ENCODE results near the gene TMEM92.

DNA sequence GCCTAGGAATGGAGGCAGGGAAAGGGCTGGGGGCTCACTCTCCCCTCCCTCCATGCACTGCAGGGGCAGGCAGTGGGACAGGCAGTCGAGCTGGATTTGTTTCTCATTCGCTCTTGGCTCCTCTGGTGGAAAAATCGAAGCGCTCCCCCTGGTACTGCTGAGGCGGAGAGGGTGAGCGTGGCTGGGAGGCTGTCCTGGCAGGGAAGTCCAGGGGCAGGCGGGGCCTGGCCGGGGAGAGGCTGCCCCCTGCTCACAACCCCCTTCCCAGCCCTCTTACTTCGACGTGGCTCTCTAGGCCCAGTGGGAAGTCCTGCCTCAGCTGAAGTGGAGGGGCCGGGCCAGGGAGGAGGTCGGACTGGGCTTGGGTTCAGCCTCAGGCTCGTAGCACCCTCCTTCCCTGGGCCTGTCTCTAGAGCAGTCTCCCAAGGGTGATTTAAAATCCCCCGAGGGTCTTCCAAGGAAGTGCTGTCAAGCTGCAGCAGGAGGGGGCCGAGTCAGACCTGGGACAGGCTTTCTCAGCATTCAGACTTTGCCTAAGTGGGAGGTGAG is 16.5 kb upstream of the TMEM92 start:
- TF ChIP-seq POLR2AphosphoS5 (IDR thresholded peaks at IDR 0.05; ENCODE audit: low read depth, low read length) (no peak), HDAC6 (IDR thresholded peaks at IDR 0.05; ENCODE audit: low read depth, low read length) (no peak), ZNF24 (IDR thresholded peaks at IDR 0.05) (no peak), STAT5B (CRISPR knock-in tag; IDR thresholded peaks at IDR 0.05) (no peak), POLR2A (IDR thresholded peaks at IDR 0.05; ENCODE audit: insufficient read depth in 1 of 2, low read depth in 2 of 2, low read length in 2 of 2) (no peak), EZH2 (conservative IDR thresholded peaks at IDR 0.05; ENCODE audit: low read depth, low read length) (no peak), YY1 (IDR thresholded peaks at IDR 0.05; ENCODE audit: insufficient read depth, insufficient replicate concordance, low read depth, low read length) (no peak), ZNF317 (CRISPR knock-in tag; IDR thresholded peaks at IDR 0.05) (no peak), NBN (conservative IDR thresholded peaks at IDR 0.05) (no peak)
- TF ChIP-seq, protein P1, sequence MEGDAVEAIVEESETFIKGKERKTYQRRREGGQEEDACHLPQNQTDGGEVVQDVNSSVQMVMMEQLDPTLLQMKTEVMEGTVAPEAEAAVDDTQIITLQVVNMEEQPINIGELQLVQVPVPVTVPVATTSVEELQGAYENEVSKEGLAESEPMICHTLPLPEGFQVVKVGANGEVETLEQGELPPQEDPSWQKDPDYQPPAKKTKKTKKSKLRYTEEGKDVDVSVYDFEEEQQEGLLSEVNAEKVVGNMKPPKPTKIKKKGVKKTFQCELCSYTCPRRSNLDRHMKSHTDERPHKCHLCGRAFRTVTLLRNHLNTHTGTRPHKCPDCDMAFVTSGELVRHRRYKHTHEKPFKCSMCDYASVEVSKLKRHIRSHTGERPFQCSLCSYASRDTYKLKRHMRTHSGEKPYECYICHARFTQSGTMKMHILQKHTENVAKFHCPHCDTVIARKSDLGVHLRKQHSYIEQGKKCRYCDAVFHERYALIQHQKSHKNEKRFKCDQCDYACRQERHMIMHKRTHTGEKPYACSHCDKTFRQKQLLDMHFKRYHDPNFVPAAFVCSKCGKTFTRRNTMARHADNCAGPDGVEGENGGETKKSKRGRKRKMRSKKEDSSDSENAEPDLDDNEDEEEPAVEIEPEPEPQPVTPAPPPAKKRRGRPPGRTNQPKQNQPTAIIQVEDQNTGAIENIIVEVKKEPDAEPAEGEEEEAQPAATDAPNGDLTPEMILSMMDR (CRISPR knock-in tag; IDR thresholded peaks at IDR 0.05): no peak
- TF ChIP-seq, protein P2, sequence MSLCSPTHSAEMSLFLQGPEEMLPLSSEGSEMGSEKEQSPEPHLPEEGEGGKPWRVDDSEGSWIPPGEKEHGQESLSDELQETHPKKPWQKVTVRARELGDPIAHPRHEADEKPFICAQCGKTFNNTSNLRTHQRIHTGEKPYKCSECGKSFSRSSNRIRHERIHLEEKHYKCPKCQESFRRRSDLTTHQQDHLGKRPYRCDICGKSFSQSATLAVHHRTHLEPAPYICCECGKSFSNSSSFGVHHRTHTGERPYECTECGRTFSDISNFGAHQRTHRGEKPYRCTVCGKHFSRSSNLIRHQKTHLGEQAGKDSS (CRISPR knock-in tag; IDR thresholded peaks at IDR 0.05; ENCODE audit: borderline replicate concordance, low read depth): no peak
- TF ChIP-seq, protein P3, sequence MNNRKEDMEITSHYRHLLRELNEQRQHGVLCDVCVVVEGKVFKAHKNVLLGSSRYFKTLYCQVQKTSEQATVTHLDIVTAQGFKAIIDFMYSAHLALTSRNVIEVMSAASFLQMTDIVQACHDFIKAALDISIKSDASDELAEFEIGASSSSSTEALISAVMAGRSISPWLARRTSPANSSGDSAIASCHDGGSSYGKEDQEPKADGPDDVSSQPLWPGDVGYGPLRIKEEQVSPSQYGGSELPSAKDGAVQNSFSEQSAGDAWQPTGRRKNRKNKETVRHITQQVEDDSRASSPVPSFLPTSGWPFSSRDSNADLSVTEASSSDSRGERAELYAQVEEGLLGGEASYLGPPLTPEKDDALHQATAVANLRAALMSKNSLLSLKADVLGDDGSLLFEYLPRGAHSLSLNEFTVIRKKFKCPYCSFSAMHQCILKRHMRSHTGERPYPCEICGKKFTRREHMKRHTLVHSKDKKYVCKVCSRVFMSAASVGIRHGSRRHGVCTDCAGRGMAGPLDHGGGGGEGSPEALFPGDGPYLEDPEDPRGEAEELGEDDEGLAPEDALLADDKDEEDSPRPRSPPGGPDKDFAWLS (CRISPR knock-in tag; IDR thresholded peaks at IDR 0.05; ENCODE audit: borderline replicate concordance): no peak
- TF ChIP-seq, protein P4, sequence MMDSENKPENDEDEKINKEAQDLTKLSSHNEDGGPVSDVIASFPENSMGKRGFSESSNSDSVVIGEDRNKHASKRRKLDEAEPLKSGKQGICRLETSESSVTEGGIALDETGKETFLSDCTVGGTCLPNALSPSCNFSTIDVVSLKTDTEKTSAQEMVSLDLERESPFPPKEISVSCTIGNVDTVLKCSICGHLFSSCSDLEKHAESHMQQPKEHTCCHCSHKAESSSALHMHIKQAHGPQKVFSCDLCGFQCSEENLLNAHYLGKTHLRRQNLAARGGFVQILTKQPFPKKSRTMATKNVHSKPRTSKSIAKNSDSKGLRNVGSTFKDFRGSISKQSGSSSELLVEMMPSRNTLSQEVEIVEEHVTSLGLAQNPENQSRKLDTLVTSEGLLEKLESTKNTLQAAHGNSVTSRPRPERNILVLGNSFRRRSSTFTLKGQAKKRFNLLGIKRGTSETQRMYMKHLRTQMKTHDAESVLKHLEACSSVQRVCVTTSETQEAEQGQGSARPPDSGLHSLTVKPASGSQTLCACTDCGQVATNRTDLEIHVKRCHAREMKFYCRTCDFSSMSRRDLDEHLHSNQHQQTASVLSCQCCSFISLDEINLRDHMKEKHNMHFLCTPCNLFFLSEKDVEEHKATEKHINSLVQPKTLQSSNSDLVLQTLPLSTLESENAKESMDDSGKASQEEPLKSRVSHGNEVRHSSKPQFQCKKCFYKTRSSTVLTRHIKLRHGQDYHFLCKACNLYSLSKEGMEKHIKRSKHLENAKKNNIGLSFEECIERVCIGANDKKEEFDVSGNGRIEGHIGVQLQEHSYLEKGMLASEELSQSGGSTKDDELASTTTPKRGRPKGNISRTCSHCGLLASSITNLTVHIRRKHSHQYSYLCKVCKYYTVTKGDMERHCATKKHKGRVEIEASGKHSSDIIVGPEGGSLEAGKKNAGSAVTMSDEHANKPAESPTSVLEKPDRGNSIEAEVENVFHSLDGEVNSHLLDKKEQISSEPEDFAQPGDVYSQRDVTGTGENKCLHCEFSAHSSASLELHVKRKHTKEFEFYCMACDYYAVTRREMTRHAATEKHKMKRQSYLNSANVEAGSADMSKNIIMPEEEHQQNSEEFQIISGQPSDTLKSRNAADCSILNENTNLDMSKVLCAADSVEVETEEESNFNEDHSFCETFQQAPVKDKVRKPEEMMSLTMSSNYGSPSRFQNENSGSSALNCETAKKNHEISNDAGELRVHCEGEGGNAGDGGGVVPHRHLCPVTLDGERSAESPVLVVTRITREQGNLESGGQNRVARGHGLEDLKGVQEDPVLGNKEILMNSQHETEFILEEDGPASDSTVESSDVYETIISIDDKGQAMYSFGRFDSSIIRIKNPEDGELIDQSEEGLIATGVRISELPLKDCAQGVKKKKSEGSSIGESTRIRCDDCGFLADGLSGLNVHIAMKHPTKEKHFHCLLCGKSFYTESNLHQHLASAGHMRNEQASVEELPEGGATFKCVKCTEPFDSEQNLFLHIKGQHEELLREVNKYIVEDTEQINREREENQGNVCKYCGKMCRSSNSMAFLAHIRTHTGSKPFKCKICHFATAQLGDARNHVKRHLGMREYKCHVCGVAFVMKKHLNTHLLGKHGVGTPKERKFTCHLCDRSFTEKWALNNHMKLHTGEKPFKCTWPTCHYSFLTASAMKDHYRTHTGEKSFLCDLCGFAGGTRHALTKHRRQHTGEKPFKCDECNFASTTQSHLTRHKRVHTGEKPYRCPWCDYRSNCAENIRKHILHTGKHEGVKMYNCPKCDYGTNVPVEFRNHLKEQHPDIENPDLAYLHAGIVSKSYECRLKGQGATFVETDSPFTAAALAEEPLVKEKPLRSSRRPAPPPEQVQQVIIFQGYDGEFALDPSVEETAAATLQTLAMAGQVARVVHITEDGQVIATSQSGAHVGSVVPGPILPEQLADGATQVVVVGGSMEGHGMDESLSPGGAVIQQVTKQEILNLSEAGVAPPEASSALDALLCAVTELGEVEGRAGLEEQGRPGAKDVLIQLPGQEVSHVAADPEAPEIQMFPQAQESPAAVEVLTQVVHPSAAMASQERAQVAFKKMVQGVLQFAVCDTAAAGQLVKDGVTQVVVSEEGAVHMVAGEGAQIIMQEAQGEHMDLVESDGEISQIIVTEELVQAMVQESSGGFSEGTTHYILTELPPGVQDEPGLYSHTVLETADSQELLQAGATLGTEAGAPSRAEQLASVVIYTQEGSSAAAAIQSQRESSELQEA (CRISPR knock-in tag; IDR thresholded peaks at IDR 0.05; ENCODE audit: not compliant biosample characterization): no peak
